ENCODE measurements around the gene CHGA. TPM values are rescaled to one million over a fixed set of nuclear protein-coding genes. Genes with fewer than 3 reads are reported as not detected.

CHGA gene
- total RNA-seq (2014; rRNA removed; shearing (Covaris generic)): not detected in 2 replicates

DNA sequence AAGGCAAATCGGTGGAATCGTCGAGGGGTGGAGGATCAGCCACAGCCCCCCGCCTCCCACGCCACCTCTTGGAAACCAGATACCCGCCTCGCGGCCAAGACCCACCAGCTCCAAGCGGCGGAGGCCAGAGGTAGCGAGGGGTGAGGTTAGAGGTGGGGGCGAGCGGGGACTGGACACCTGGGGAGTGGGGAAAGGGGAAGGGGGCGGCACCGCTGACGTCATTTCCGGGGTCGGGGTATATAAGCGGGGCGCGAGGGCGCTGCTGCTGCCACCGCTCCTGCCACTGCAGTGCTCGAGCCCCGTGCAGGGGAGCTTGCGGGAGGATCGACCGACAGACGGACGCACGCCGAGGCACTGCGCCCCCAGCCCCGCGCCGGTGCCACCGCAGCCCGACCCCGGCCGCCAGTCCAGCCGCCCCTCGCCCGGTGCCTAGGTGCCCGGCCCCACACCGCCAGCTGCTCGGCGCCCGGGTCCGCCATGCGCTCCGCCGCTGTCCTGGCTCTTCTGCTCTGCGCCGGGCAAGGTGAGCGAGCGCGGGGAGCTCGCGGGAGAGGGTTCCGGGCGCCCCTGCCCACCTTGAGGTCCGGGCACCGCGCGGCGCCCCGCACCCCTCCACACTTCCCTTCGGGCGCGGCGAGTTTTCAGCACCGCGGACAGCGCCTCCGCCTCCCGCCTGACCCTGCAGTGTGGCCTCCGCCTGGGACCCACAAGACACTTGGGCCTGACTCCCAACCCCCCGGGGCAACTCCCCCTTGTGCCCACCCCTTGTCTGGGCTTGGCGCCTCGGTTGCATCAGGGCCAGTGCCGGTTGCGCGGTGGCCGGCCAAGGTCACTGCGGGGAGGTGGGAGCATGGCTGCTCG, at the start of gene CHGA:
TSS of gene CHGA (plus strand) at position 268 of the 861 bp plus-strand sequence. CDS start at position 478, 210 bp downstream.
- DNase-seq (ENCODE audit: low read depth): peak; percentile 77

DNA sequence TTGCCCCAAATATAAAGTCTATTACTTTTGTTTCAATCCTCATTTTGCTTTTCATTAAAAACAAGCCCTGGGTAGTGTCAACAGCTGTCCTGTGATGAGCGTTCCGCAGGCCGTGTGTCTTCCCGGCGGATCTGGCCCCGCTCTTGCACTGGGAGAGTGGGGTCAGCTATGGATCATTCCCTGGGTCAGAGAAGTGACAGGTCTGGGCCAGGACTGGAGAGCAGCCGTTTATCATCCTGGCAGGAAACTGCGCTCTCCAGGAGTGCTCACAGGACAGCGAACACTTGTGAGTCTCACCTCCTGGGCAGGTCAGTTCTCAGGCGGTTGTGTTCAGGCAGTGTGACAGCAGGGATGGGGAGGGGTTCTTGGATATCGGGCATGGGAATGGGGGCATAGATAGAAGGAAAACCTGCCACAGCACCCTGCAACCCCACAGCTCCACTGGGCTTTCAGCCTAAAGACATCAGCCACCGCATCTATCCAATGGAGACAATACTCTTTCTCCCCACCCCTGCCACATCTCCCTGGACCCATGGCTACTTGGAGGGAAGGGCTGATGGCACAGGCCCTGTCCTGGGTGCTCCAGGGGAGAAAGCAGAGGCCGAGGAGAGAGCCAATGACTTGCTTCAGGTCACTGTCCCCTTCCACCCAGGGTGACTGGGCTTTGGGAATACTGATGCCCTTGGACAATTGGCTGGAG, 47.8 kb upstream of the CHGA start:
- no peak for DNase-seq (ENCODE audit: low read depth)

- no peak for DNase-seq (ENCODE audit: low read depth)
Measured at GRCh38 chr14:92877757-92878431, 45.1 kb upstream of the CHGA start.

GRCh38 chr14:92880351-92880750, 42.6 kb upstream of the CHGA start:
- no peak for DNase-seq (ENCODE audit: low read depth)

DNA sequence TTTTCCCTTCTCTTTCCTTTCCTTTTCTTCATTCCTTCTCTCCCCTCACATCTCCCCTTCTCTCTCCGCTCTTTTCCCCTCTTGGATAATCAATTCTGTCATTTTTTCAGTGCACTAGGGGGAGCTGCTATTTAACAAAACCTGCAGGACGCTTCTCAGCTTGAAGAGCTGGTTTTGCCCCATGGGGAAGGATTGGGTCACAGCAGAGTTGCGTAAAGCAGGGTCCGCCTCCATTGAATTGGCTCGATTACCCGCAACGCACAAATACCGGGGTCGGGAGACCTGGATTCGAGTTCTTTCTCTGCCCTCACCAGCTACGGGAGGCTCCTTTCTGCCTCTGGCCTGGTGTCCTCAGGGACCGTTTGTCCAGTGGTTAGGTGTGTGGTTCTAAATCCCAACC, 42.1 kb upstream of the CHGA start:
- DNase-seq (ENCODE audit: low read depth): peak; percentile 27

DNA sequence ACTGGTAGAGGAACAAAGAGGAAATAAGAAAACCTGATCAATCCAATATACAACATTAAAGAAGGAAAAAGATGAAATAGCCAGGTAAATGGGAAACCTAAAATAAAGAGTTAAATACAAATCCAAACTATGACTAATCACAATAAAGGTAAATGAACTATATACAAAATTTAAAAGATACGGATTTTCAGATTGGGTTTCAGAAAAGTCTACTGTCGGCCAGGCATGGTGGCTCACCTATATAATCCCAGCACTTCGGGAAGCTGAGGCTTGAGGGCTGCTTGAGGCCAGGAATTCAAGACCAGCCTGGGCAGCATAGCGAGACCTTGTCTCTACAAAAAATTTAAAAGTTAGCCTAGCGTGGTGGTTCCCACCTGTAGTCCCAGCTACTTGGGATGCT, 39.9 kb upstream of the CHGA start:
- DNase-seq (ENCODE audit: low read depth): no peak

- no peak for DNase-seq (ENCODE audit: low read depth)
Measured at GRCh38 chr14:92884410-92884809, 38.5 kb upstream of the CHGA start.

DNA sequence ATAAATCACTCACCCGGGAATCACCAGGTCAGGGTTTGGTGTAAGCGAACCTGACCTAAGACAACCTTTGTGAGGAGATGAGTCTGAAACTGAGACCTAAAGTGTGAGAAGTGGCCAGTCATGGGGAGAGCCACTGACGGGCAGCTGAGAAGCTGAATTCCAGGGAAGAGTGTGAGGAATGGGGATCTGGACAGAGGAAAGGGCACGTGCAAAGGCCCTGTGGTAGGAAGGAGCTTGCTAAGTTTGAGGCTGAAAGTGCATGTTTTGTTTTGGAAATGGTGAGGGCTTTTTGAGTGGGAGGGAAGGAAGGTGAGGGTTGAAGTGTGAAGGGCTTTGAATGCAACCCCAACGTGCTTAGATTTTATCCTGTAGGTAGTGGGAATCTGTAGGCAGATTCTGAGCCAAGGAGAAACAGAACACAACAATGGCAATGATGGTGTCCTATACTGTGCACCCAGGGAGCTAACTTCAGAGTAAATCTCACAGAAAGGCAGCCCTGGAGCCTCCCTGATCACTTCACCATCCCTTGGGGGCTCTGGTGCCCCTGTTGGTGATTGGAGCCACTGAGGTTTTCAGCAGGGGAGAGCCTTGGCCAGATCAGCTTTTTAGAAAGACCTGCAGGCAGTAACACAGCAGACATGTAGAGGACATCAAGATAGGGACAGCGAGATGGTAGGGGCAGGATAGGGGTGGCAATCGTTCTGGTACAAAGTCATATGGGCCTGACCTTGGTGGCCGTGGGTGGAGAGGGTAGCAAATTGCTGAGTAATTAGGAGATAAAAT, 37.5 kb upstream of the CHGA start:
- DNase-seq (ENCODE audit: low read depth): no peak

DNA sequence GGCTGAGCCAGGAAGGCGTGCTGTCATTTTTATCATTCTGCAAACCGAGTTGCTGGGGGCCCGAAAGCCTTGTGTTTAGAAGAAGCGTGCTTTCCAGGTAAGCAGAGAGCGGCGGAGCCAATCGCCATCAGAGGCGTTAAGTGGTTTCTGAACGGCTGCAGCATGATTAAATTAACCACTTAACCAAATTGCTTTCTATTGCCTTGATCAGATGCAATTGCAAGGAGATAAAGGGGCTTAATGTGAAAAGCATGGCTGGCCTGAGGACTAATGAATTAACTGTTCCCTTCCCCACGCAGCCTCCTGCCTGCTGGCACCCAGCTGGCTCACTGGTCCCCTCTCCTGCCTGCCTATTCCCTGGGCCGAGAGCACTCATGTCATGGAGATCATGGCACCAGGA, 36.6 kb upstream of the CHGA start:
- DNase-seq (ENCODE audit: low read depth): no peak

DNA sequence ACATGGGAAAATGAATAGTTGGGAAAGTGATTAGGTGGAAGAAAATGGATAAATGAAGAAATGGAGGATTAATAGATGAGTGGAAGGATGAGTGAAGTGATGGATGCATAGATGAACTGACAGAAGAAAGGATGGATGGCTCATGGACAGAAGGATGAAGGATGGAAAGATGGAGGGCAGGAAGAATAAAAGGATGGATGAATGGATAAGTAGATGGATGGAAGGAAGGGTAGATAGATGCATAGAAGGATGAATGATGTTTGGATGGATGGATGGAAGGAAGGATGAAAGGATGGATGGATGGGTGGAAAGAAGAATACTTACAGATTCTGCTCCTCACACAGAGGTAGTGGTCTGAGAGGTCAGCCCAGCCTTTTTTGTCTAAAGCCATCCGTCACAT, 35.8 kb upstream of the CHGA start:
- no peak for DNase-seq (ENCODE audit: low read depth)

DNA sequence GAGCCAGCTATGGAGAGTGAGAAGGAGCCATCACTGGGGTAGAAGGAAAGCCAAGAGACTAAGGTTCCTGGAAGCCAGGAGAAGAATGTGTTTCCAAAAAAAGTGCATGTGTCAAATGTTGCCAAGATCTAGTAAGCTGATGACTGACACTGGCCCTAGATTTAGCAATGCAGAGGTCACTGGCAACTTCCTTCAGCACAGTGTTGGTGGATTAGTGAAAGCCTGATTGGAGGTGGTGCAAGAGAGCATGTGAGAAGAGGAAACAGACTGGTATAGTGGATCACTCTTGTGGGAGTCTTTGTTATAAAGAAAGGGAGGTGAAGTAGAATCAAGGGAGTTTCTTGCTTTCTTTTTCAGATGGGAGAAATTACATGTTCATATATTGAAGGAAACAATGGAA, 34.1 kb upstream of the CHGA start:
- DNase-seq (ENCODE audit: low read depth): no peak

GRCh38 chr14:92890830-92891588, 31.9 kb upstream of the CHGA start:
- no peak for DNase-seq (ENCODE audit: low read depth)

GRCh38 chr14:92892589-92892988, 30.4 kb upstream of the CHGA start:
- no peak for DNase-seq (ENCODE audit: low read depth)

- DNase-seq (ENCODE audit: low read depth): no peak
Measured at GRCh38 chr14:92895352-92895878, 27.5 kb upstream of the CHGA start.

- DNase-seq (ENCODE audit: low read depth): peak; percentile 33
Measured at GRCh38 chr14:92897922-92898565, 24.9 kb upstream of the CHGA start.

DNA sequence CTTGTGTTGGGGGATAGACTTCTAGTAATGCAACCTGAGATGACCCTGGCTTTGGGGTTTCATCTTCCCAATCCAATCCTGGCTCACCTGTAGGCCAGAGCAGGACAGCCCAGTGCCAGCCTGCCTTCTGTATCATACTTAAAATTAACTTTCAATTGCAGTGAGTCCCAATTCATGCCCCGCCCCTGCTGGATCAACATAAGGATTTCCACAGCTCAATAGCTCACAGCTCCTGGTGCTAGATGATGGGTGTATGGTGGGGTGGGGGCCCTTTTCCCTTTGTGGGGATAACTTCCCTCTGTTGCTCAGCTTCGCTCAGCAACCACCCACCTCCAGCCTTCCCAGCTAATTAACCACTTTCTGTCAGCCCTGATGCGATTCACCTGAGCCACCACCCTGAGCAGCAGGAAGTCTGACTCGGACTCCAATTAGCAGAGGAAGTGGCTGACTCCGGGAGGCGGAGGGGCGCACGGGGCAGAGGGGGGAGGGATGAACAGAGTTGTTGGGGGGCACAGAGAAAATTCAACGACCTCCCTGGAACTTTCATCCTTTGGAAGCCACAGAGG, 24.3 kb upstream of the CHGA start:
- no peak for DNase-seq (ENCODE audit: low read depth)

- no peak for DNase-seq (ENCODE audit: low read depth)
Measured at GRCh38 chr14:92900660-92901059, 22.3 kb upstream of the CHGA start.

- no peak for DNase-seq (ENCODE audit: low read depth)
Measured at GRCh38 chr14:92902191-92902590, 20.8 kb upstream of the CHGA start.

GRCh38 chr14:92902726-92903125, 20.2 kb upstream of the CHGA start:
- DNase-seq (ENCODE audit: low read depth): no peak

DNA sequence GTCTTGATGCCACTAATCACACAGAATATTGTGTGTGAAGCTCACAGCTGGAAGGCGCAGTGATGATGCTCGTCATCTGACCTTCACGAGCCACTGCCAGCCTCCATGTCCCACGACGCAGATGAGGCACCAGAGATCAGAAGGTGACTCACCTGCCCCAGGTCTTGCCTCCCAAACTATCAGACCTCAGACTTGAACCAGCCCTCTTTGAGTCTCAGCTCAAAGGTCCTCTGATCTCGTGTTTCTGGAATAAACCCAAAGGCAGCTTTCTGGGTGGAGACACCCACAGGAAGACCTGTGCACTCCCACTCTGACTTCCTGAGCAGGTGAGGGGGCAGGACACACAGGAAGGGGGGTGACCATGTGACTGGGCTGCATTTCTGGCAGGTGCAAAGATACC, 19.6 kb upstream of the CHGA start:
- DNase-seq (ENCODE audit: low read depth): no peak
